ENCODE results near the gene ACADVL. TPM values are rescaled to one million over a fixed set of nuclear protein-coding genes. Genes with fewer than 3 reads are reported as not detected.

ACADVL gene
- total and polyA plus RNA-seq, 4 donors = 158 to 774 (median 545) TPM

DNA sequence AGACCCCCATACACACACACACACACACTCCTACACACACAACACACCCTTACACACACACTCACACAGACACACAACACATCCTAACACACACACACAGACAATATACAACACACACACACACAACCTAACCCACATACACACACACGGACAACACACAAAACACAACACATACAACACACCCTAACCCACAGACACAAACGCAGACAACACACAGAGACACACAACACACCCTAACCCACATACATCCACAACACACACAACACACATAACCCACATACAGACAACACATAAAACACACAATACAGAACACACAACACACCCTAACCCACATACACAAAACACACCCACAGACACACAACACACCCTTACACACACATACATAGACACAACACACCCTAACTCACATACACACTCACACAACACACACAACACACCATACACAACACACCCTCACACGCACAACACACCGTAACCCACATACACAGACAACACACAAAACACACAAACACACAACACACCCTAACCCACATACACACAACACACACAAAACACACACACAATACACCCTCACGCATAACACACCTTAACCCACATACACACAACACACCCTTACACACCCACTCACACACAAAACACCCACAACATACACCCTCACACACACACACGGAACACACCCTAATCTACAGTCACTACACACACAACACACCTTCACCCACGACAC is 45.0 kb upstream of the ACADVL start:
- TF ChIP-seq, protein P1, sequence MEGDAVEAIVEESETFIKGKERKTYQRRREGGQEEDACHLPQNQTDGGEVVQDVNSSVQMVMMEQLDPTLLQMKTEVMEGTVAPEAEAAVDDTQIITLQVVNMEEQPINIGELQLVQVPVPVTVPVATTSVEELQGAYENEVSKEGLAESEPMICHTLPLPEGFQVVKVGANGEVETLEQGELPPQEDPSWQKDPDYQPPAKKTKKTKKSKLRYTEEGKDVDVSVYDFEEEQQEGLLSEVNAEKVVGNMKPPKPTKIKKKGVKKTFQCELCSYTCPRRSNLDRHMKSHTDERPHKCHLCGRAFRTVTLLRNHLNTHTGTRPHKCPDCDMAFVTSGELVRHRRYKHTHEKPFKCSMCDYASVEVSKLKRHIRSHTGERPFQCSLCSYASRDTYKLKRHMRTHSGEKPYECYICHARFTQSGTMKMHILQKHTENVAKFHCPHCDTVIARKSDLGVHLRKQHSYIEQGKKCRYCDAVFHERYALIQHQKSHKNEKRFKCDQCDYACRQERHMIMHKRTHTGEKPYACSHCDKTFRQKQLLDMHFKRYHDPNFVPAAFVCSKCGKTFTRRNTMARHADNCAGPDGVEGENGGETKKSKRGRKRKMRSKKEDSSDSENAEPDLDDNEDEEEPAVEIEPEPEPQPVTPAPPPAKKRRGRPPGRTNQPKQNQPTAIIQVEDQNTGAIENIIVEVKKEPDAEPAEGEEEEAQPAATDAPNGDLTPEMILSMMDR (IDR thresholded peaks at IDR 0.05; ENCODE audit: control extremely low read depth, extremely low read depth) = no peak
- Histone ChIP-seq H3K27me3 (ENCODE audit: control insufficient read depth in 3 of 3, insufficient read depth in 3 of 3, low read length in 2 of 3) (no peaks in the 10 kb centered on the region), H3K9me3 (ENCODE audit: control insufficient read depth in 4 of 4, insufficient read depth in 3 of 4, low read length in 3 of 4) (no peaks in the 10 kb centered on the region), H3K4me1 (ENCODE audit: control insufficient read depth in 5 of 5, insufficient read depth in 5 of 5, low read length in 5 of 5) (peaks cover 0 to 15% (median 8%) of the 10 kb centered on the region in 5 donors), H3K9ac (ENCODE audit: insufficient read depth in 1 of 2, low read length in 2 of 2) (no peak overlapping the region), H3K36me3 (ENCODE audit: control insufficient read depth in 4 of 4, insufficient read depth in 4 of 4, low read length in 4 of 4) (no peaks in the 10 kb centered on the region), H3K27ac (ENCODE audit: low read depth in 1 of 2, low read length in 1 of 2) (no peak overlapping the region), H3K4me3 (no peak overlapping the region)
- 75 to 78% methylated on average over 7 of the region's 7 CpGs for WGBS, 2 donors
- ATAC-seq (ENCODE audit: insufficient read depth, low FRiP score) (no peak), DNase-seq (no peak)

DNA sequence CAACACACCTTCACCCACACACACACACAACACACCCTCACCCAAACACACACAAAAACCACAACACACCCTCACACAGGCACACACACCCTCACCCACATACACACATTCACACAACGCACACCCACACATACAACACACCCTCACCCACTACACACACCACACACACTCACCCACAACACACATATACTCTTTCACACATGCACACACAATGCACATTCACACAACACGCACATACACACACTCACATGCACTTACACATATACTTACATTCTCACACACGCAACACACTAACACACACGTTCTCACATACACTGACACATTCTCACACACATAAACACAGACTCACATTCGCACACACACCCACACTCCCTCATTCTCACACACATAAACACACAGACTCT is 44.4 kb upstream of the ACADVL start:
- WGBS, 2 donors = 91 to 96% methylated on average over 5 of the region's 5 CpGs
- DNase-seq (no peak), ATAC-seq (ENCODE audit: insufficient read depth, low FRiP score) (no peak)
- TF ChIP-seq, protein P1 (IDR thresholded peaks at IDR 0.05; ENCODE audit: control extremely low read depth, extremely low read depth) = no peak
- Histone ChIP-seq H3K27me3 (ENCODE audit: control insufficient read depth in 3 of 3, insufficient read depth in 3 of 3, low read length in 2 of 3) (no peaks in the 10 kb centered on the region), H3K36me3 (ENCODE audit: control insufficient read depth in 4 of 4, insufficient read depth in 4 of 4, low read length in 4 of 4) (no peaks in the 10 kb centered on the region), H3K4me1 (ENCODE audit: control insufficient read depth in 5 of 5, insufficient read depth in 5 of 5, low read length in 5 of 5) (peaks cover 0 to 15% (median 8%) of the 10 kb centered on the region in 5 donors), H3K4me3 (no peak overlapping the region), H3K27ac (ENCODE audit: low read depth in 1 of 2, low read length in 1 of 2) (no peak overlapping the region), H3K9me3 (ENCODE audit: control insufficient read depth in 4 of 4, insufficient read depth in 3 of 4, low read length in 3 of 4) (no peaks in the 10 kb centered on the region), H3K9ac (ENCODE audit: insufficient read depth in 1 of 2, low read length in 2 of 2) (no peak overlapping the region)

DNA sequence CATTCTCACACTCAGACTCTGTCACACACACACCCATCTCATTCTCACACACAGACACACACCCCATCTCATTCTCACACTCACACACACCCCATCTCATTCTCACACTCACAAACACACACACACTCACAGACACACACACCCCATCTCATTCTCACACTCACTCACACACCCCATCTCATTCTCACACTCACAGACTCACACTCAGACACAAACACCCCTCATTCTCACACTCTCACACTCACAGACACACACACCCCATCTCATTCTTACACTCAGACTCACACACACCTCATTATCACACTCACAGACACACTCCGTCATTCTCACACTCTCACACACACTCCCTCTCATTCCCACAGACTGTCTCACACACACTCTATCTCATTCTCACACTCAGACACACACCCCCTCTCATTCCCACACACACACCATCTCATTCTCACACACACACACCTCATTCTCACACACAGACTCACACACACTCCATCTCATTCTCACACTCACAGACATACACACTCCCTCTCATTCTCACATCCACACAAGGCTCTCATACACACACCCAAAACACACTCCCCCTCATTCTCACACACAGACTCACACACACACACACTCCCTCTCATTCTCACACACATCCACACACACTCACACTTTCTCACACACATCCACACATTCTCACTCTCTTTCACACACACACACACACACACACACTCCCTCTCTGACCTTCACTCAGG is 43.5 kb upstream of the ACADVL start:
- Histone ChIP-seq H3K9me3 (ENCODE audit: control insufficient read depth in 4 of 4, insufficient read depth in 3 of 4, low read length in 3 of 4) (no peaks in the 10 kb centered on the region), H3K4me1 (ENCODE audit: control insufficient read depth in 5 of 5, insufficient read depth in 5 of 5, low read length in 5 of 5) (peaks cover 0 to 15% (median 8%) of the 10 kb centered on the region in 5 donors), H3K36me3 (ENCODE audit: control insufficient read depth in 4 of 4, insufficient read depth in 4 of 4, low read length in 4 of 4) (no peaks in the 10 kb centered on the region), H3K27ac (ENCODE audit: low read depth in 1 of 2, low read length in 1 of 2) (no peak overlapping the region), H3K9ac (ENCODE audit: insufficient read depth in 1 of 2, low read length in 2 of 2) (peak overlapping the region in 1 of 2 donors; percentile 35), H3K27me3 (ENCODE audit: control insufficient read depth in 3 of 3, insufficient read depth in 3 of 3, low read length in 2 of 3) (no peaks in the 10 kb centered on the region), H3K4me3 (no peak overlapping the region)
- WGBS, 2 donors = 88 to 90% methylated on average over 1 of the region's 1 CpG
- DNase-seq (peak in 1 of 3 donors; percentile 26), ATAC-seq (ENCODE audit: insufficient read depth, low FRiP score) (no peak)
- TF ChIP-seq, protein P1 (IDR thresholded peaks at IDR 0.05; ENCODE audit: control extremely low read depth, extremely low read depth) = no peak
